HG03039 (cell line): ENCODE data around the gene HSD3B1.
"Not testable (repeated sequence)": the region's sequence is repeated elsewhere in the genome, so short reads cannot be mapped to it uniquely, and the experiment has no call there.

ENCODE experiments used
- ATAC-seq: cut with Tn5 transposase; IDR thresholded peaks from one replicate; pipeline ENCODE4 v1.9.1; 2021; ENCODE audit warnings: mild to moderate bottlenecking, moderate library complexity; ENCODE audit not compliant: unreplicated experiment

Gene HSD3B1

DNA sequence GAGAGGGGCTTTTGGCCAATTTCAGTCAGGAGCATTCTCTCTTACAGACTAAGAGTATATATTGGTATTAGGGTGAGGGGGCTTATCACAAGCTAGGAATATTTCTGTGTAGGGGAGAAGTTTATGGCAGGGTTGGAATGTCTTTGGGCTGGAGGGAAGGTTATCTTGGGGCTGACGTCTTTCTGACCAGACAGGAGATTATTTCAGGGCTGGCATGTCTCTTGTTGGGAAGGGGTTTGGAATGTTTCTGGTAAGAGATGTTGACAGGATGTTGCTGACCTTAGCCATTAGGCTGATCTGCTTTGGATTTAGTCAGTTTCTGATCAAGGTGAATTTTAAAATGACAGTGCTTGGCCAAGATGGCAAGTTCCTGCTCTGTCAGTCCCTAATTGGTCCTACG is 17.8 kb upstream of the HSD3B1 start:
- ATAC-seq, result no peak

DNA sequence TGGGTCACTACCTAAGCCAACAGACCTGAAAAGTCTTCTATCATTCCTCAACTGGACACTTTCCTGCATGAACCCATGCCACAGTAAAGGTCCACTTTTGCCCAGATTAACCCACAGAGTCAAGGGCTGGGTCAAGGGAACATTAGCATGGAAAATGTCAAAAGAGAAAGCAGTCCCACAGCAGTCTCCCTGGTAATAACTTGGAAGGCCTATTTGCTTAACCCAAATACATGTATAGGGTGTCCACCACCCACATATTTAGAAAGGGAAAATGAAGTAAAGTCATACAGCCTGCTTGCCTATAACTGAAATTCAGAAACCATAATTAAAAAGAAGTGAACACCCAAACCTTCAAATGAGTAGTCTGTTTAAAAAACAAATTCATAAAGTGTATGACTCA is 16.1 kb upstream of the HSD3B1 start:
- no peak for ATAC-seq

DNA sequence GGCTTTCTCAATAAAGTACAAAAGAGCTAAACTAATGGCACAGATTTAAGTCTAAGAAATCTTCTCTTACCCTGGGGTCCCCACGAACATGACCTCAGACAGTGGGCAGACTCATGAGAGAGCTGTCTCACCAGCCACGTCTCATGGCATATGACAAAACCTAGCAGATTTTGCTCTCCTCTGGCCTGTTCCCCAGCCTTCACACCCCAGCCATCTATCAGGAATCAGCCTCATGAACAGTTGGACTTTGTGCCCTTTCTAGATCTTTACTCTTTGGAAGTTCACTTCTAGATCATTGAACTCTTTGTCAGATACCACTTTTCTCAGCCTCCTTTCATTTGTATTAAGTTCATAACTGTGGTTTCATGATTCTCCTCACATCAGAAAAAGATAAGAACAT is 14.2 kb upstream of the HSD3B1 start:
- ATAC-seq, result no peak

DNA sequence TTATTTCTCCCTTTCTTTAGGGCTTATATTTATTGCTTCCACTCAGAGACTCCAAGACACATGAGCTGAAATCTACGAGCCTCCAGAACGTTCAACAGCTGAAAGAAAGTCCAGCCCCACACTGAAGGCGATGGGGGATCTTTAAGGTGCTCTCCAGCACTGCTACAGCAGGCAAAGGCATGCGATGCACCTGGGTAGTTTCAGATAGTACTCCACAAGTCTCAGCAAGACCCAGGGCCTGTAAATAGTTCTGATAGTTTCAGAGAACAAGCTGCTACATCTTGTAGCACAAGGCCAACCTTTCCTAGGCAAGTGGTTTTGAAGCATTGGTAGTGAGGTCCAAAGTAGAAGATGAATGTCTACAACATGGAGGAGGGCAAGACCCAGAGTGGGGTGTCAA is 2.2 kb upstream of the HSD3B1 start:
- no peak for ATAC-seq

DNA sequence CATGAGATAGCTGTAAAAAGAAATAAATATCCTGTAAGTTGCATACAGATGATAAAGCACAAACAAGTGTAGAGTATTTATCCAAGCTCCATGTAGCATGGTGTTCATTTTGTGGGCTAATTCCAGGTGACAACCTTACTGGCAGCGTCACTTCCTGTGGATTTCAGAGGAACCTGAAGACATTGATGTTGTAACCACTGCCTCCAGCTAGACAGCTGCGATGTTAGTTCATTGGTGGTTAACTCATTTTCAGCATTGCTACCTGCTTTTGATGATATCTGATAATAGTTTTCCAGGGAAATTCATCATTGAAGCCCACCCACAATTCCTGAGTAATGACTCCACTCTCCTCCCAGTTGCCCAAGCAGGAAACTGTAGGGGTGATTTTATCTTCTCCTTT is 3.0 kb downstream of the HSD3B1 start:
- no peak for ATAC-seq

DNA sequence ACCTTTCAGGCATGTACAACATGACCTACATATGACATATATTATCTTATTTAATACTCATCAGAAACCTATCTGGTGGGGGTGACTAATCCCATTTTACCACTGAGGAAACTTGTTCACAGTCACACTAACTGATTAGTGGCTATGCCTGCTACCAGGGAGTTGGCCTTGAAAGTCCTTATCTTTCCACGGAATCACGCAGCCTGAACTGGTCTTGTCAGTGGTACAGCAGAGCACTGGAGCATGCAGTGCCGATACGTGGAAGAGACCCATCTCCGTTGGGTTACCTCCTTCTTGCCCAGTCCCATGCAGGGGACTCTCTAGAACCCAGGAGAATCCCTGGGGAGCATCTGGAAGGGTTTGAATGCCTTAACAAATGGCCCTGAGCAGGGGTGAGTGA is 8.2 kb downstream of the HSD3B1 start:
- ATAC-seq, result no peak

DNA sequence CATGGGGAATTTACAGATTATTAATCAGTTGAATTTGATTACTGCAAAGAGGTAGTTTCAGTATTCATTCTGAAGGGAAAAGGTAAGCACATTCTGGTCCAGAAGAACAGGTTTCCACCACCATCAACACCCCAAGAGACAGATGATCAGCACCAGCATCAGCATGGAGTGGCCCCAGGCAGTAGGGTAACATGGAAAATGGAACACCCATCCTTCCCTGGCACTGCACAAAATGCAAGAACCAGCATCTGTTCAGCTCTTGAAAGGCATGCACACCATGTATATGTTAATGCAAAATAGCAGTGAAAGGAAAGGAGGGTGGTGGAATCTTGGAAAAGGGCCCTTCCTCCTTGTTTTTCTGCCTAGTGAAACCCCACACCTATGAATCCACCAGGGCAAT is 9.2 kb downstream of the HSD3B1 start:
- ATAC-seq, result no peak

DNA sequence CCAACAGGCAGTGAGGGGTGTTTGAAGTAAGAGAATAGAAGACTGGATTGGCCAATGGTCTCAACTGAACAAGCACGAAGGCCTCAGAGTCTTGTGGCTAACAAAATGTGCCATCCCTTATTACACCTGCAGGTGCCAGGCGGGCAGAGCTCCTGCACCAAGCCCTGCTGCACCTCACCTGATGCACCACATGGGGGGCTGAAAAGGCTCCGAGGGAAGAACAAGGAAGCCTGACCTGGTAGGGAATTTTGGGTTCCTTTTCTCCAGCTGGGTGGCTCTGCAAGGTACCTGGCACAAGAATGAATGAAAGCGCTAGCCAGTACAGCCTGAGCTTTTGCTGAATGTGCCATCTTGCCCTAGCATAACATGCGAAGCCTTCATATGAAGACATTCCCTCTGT is 9.7 kb downstream of the HSD3B1 start:
- ATAC-seq, result no peak

DNA sequence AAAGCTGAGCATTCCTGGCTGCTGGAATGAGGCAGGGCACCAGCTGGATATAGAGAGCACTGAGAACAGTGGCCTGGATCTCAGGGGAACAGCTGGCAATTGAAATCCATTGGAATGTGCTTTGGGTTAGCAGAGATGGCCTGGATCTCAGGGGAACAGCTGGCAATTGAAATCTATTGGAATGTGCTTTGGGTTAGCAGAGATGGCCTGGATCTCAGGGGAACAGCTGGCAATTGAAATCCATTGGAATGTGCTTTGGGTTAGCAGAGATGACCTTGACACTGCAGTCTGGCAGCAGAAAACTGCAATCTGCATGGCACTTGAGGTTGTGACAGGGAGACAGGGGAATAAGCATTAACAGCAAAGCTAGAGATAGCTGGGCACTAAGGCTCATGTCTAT is 10.7 kb downstream of the HSD3B1 start:
- ATAC-seq, result not testable (repeated sequence)

DNA sequence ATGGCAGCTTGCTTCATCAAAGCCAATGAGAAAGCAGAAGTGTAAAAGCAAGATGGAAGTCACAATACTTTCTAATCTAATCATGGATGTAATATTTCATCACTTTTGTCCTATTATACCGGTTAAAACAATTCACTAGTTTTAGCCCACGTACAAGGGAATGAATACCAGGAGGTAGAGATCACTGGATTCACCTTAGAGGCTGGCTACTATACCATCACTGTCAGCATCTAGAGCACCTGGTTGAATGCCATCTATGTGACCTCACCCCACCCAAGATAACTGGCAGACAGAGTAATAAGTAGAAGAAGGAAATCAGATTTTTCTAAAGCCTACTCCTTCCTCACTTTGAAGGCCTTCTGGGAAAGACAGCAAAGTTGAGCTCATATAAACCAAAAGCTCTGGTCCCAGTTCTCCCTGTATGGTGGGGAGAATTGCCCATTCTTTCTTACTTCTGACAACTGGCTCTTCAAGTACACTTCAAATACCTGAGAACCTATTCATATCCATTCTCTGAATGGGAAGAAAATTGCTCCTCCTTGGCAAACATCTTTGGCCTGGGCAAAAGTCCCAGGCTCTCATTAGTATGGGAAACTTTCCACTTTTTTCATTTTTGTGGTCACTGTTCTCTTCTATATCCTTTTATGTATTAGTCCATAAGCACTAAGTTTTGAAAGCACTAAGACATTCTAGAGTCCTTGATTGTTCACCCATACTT is 24.8 kb downstream of the HSD3B1 start:
- no peak for ATAC-seq

DNA sequence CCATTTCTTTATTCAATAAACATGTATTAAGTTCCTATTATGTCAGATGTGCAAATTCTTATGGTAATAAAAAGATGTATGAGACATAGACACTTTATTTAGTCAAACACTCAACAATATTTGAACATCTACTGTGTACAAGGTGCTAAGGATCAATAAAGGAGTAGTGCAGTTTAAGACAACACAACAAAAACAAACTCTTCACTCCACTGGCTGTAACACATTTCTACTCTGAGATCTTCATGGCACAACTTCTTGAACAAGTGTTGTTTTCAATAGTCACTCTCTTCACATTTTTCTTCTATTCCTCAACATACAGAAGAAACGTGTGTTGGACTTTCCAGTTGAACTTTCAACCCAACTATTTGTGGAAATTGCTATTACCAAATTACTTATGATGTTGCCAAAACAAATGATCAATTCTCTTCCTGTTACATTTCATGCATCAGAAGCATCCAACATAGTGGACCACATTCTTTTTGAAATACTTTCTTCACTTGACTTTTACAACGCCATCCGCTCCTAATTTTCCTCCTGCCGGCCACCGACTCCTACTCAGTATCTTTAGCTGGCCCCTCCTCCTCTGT is 25.4 kb downstream of the HSD3B1 start:
- no peak for ATAC-seq

DNA sequence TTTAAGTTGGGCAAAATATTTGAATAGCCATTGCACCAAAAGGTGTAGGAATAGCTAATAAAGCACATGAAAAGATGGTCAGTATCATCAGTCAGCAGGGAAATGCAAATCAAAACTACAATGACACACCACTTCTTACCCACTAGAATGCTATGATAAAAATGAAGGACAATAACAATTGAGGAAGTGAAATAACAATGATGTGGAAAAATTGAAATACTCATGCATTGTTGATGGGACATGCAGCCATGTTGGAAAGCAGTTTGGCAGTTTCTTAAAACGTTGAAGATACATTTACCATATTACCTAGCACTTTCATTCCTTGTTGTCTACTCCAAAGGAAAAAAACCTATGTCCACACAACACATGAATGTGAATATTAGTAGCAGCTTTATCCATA is 28.4 kb downstream of the HSD3B1 start:
- ATAC-seq, result no peak

DNA sequence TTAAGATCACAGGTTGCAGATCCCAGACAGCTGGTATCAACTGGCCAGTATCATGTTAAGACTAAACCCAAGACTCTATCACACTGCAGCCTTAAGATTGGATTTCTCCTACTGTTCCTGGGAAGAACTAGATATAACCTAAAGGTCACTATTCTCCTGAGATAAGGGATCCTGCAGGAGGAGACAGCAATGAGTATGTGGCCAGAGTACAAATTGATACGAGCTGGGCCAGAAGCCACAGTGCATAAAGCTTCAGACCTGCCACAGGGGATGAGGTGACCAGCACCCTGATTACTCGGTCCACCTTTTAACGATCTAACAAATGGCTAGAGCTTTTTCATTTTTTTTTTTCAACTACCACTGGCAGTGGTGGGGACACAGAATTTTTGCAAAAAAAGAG is 31.0 kb downstream of the HSD3B1 start:
- no peak for ATAC-seq

DNA sequence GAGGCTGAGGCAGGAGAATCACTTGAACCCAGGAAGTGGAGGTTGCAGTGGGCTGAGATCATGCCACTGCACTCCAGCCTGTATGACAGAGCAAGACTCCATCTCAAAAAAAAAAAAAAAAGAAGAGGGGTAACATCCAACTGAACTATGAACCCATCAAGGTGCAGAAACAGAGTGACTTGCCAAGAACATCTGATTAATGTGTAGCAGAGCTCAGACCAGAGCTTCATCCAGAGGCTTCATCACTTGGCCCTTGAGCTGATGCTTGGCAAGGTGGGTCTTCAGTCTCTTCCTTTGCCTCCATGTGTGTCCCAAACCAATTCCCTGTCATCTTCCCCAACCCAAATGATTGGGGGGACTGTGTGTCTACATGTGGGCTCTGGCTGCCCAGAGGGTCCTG is 32.6 kb downstream of the HSD3B1 start:
- no peak for ATAC-seq

DNA sequence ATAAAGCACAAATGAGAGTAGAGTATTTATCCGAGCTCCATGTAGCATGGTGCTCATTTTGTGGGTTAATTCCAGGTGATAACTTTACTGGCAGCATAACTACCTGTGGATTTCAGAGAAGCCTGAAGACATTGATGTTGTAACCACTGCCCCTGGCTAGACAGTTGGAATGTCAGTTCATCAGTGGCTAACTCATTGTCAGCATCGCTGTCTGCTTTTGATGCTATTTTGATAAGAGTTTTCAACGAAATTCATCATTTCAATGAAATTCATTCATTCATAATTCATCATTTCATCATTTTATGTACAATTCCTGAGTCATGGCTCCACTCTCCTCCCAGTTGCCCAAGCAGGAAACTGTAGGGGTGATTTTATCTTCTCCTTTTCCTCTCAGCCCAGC is 34.4 kb downstream of the HSD3B1 start:
- no peak for ATAC-seq

DNA sequence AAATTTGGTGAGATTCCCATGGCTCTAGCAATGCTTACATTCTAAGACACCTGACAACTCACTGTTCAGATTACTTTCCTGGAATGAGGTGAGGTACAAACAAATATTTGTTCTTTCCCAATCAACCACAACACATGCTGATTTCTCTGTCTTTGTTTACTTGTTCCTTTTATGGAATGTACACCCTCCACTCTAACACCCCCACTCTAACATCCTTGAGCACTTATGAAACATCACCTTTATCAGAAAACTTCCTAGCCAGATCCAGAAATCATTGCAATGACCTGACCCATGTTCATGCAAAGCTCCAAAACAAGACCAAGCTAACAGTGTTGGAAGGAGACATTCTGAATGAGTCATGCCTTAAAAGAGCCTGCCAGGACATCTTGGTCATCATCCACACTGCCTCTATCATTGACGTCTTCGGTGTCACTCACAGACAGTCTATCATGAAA is 35.5 kb downstream of the HSD3B1 start:
- ATAC-seq, result no peak

DNA sequence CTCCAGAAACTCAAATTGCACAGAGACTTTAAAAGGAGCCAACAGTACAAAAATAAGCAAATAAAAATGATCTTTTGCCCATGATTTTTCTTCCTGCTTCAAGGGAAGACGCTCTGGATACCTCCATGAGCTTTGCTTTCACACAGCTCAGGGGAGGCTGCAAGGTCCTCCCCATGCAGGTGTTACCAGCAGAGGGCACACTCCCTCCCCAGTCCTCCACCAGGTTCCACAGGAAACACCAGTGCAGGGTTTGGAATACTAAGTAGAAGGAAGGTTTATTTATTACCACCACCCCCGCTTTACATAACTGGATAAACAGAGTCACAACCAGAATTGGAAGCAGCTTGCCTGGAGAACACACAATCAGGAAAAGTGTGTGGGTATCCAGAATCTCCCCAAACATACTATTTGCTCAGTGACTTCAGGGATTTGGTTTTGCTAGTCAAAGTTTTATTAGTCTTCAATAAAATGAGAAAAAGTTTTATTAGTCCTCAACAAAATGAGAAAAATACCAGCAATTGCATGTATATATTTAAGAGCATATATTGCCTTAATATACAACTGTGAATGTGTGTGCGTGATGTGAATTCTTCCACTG is 37.3 kb downstream of the HSD3B1 start:
- ATAC-seq, result no peak

DNA sequence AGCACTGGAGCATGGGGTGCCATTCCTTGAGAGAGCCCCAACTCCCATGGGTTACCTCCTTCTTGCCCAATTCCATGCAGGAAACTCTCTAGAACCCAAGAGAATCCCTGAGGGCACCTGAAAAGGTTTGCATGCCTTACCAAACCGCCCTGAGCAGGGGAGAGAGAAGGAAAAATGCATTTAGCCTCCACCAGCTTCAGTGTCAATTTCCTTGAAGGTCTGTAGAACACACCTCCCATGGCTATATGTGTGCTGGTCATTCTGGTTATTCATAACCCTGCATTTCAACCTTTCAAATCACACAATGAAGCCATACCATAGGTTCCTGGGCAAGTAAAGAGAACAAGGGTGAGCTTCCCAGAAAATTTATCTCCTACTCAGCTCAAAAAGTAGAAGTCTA is 39.6 kb downstream of the HSD3B1 start:
- no peak for ATAC-seq

DNA sequence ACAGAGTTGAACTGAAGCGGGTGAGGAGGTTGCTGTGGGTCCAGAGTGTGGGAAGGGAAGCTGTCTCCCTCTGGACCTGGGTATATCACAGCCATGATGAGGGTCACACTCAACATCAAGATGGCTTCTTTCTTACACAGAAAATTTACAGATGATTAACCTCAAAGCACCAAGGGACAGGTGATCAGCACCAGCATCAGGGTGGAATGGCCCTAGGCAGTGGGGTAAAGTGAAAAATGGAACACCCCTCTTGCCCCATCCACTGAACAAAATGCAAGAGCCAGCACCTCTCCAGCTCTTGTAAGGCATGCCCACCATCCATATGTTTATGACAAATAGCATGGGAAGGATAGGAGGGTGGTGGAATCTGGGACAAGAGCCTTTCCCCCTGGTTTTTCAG is 40.3 kb downstream of the HSD3B1 start:
- no peak for ATAC-seq

DNA sequence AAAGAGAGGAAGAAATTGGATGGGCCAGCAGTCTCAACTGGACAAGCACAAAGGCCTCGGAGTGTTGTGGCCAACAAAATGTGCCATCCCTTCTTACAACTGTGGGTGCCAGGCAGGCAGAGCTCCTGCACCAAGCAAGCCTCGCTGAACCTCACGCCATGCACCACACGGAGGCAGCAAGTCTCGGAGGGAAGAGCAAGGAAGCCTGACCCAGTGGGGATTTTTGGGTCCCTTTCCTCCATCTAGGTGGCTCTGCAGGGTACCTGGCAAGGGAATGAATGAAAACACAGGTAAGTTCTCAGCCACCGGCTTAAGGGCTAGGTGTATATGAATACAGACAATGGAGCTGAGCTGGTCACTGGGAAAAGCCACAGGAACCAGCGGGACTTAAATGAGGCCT is 40.8 kb downstream of the HSD3B1 start:
- no peak for ATAC-seq

DNA sequence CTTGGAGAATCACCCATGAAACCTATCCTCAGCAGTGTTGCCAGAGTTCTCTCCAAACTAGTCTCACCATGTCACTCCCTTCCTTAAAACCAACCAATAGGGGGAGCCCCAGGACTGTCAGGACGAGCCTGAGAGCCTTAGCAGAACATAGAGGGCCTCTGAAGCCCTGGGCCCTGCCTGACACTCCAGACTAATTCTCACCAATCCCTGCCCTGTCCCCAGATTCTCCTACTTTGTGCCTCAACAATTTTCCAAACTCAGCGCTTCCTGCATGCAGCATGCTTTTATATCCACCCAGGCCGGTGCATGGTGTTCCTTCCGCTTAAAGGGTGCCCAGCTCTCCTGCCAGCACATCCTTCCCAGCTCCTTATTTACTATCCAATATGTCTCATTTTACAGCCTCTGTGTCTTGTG is 42.7 kb downstream of the HSD3B1 start:
- ATAC-seq, result peak; percentile 56

DNA sequence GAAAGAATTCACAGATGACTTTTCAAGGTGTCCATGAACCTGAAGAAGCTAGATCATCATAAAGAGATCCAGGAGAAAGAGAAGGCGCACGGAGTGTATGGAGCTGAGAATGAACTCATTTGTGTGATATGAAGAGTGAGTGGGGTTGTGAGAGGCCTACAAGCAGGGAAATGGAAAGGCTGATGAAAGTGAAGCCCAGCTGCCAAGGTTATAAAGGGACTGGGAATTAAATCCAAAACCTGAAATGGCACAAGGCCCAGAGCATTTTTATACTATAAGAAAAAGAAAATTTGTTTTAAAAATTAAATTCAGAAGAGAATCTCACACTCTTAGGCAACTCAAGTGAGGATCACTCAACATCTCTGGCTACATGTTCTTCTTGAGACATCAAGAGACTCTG is 43.4 kb downstream of the HSD3B1 start:
- ATAC-seq, result no peak

DNA sequence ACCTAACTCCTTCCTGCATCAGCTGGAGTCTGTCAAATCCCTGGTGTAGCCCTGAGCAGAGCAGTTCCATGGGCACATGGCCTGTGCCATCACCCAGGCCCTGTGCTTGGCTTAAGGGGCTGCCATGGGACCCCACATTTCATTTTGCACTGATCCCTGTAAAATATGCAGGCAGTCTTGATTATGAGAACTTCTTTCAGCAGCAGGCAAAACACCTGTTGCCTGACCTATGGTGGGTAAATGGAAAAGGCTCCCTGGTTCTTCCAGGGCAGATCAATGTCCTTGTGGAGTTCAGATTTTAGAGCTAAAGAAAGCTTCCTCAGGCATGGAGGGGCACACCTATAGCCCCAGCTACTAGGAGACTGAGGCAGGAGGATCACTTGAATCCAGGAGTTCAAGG is 44.2 kb downstream of the HSD3B1 start:
- ATAC-seq, result no peak
